Stomach (tissue), 9 donors: ENCODE measurements around the gene PTPRC. TPM values are rescaled to one million over a fixed set of nuclear protein-coding genes. Genes with fewer than 3 reads are reported as not detected.

Source experiments
- DNase-seq, 2 donors: peaks; one replicate each; pipeline versions ENCODE4 v3.0.0 to v3.0.0-alpha.2; 2013 to 2019
- H3K27ac ChIP-seq, 5 donors: fragments of 200-600 bp in 4 of 5; sonication (generic) in 4 of 5; one replicate each; pipeline ENCODE4 v1.5.1; 2013 to 2019; ENCODE audit warnings: mild to moderate bottlenecking in 1 of 5, moderate library complexity in 1 of 5
- H3K27me3 ChIP-seq, 3 donors: fragments of 200-600 bp; sonication (generic); one replicate each; pipeline ENCODE4 v1.5.1; 2017 to 2019; ENCODE audit warnings: mixed run types in 1 of 3
- H3K36me3 ChIP-seq, 4 donors: fragments of 200-600 bp; sonication (generic); 1 replicate in 3 of 4; 2 replicates in 1 of 4; pipeline ENCODE4 v1.5.1; 2016 to 2019
- H3K4me1 ChIP-seq, 4 donors: fragments of 200-600 bp; sonication (generic); one replicate each; pipeline ENCODE4 v1.5.1; 2016 to 2019
- H3K4me3 ChIP-seq, 4 donors: fragments of 200-600 bp; sonication (generic) in 3 of 4; one replicate each; pipeline ENCODE4 v1.5.1; 2016 to 2019; ENCODE audit warnings: mild to moderate bottlenecking in 1 of 4
- H3K9me3 ChIP-seq, 4 donors: fragments of 200-600 bp; sonication (generic); one replicate each; pipeline ENCODE4 v1.5.1; 2016 to 2019
- EP300 ChIP-seq: sonication (generic); formaldehyde crosslinking; IDR thresholded peaks from one replicate; pipeline ENCODE4 v1.6.1; 2017; ENCODE audit warnings: antibody characterized with exemption
- POLR2A ChIP-seq, 4 donors: fragments of 450-650 bp; IDR thresholded peaks; one replicate each; pipeline ENCODE4 v1.6.1; 2016; ENCODE audit warnings: antibody characterized with exemption in 4 of 4, control low read depth in 2 of 4, mild to moderate bottlenecking in 1 of 4, moderate library complexity in 1 of 4
- POLR2AphosphoS5 ChIP-seq, 3 donors: sonication (generic); formaldehyde crosslinking; IDR thresholded peaks; one replicate each; pipeline ENCODE4 v1.6.1; 2016; ENCODE audit warnings: antibody characterized with exemption in 3 of 3
- WGBS, 5 donors: extraction: QIAGEN DNeasy Blood & Tissue Kit in 3 of 5; methylation state at CpG; one replicate each; pipeline versions ENCODE4 v1.1.5 to v1.1.7; 2013 to 2018; 5-methylcytosine and 5-hydroxymethylcytosine counted together
- intact Hi-C: fragments of 100-400 bp; cut with DNase I; formaldehyde crosslinking; loops from one replicate; pipeline ENCODE4 v1.15.1; 2023; ENCODE audit warnings: low total_unique reads
- polyA plus RNA-seq, 3 donors: library from polyadenylated mRNA; stranded (reverse); fragments of 200-250 nt; gene quantifications; one replicate each; pipeline ENCODE4 v1.2.3, GENCODE V29; 2013
- total RNA-seq, 5 donors: library from RNA; depleted of rRNA; stranded (reverse); fragments of >200 nt; gene quantifications; one replicate each; pipeline versions ENCODE4 v1.1.0 to v1.2.3, GENCODE V29; 2014 to 2016
- TF ChIP-seq, protein P1 (sequence below), 7 experiments: fragments of 450-650 bp in 4 of 7; fragments of 200-600 bp in 3 of 7; sonication (generic) in 3 of 7; IDR thresholded peaks; one replicate each; pipeline ENCODE4 v1.5.1; 2016 to 2019; ENCODE audit warnings: antibody characterized with exemption in 7 of 7, control low read depth in 2 of 7, mild to moderate bottlenecking in 1 of 7
- donor health status: healthy with polysubstance abuse.
- donor health status: Bipolar disorder and iron deficiency.
- donor health status: healthy.

Gene PTPRC
- total and polyA plus RNA-seq, 8 donors, result 0.58 to 50.9 (median 15.2) TPM

DNA sequence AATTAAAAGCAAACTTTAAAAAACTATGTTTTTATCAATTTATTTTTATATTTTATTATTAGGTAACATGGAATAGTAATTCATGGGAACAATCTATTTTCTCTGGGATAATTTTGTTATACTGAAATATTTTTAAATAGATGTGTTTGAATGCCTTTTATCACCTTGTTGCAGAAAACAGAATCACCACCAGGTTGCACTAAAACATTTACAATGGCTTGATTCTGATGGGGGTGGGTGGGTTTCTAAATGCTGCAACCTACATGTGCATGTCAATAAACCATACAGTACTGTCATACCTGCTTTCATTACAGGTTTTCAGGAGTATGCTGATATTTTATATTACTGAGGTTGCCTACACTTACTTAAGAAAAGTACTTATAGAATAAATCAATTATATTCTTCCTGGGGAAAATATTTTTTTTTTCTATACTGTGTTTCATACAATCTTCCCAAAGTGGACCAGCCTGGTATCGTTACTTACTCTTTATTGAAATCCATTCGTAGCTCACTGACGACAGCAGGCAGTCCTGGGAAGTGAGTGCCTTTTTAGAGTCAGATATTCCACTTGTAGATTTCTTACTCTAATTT, 132.8 kb downstream of the PTPRC start:
- H3K9me3 ChIP-seq, result no peaks in the 10 kb centered on the region
- intact Hi-C loops, result no loop called here
- peak in 1 of 2 donors; percentile 58 for DNase-seq
- WGBS, 5 donors, result 70 to 83% (median 72%) methylated on average over 3 of the region's 3 CpGs
- H3K4me1 ChIP-seq, result no peaks in the 10 kb centered on the region
- TF ChIP-seq, protein P1, sequence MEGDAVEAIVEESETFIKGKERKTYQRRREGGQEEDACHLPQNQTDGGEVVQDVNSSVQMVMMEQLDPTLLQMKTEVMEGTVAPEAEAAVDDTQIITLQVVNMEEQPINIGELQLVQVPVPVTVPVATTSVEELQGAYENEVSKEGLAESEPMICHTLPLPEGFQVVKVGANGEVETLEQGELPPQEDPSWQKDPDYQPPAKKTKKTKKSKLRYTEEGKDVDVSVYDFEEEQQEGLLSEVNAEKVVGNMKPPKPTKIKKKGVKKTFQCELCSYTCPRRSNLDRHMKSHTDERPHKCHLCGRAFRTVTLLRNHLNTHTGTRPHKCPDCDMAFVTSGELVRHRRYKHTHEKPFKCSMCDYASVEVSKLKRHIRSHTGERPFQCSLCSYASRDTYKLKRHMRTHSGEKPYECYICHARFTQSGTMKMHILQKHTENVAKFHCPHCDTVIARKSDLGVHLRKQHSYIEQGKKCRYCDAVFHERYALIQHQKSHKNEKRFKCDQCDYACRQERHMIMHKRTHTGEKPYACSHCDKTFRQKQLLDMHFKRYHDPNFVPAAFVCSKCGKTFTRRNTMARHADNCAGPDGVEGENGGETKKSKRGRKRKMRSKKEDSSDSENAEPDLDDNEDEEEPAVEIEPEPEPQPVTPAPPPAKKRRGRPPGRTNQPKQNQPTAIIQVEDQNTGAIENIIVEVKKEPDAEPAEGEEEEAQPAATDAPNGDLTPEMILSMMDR (IDR thresholded peaks at IDR 0.05), result peak in 2 of 7 experiments; percentile 13 to 17
- TF ChIP-seq POLR2A (IDR thresholded peaks at IDR 0.05) (no peak), EP300 (no peak), POLR2AphosphoS5 (IDR thresholded peaks at IDR 0.05) (no peak)
- no peak overlapping the region for H3K4me3 ChIP-seq
- H3K36me3 ChIP-seq, result no peaks in the 10 kb centered on the region
- H3K27ac ChIP-seq, result no peak overlapping the region
- no peaks in the 10 kb centered on the region for H3K27me3 ChIP-seq

GRCh38 chr1:198772626-198773025, 133.8 kb downstream of the PTPRC start:
- DNase-seq, result no peak
- Histone ChIP-seq H3K27ac (no peak overlapping the region), H3K27me3 (no peaks in the 10 kb centered on the region), H3K4me3 (no peak overlapping the region), H3K9me3 (no peaks in the 10 kb centered on the region), H3K4me1 (no peaks in the 10 kb centered on the region), H3K36me3 (no peaks in the 10 kb centered on the region)
- intact Hi-C loops, result no loop called here
- TF ChIP-seq, protein P1 (IDR thresholded peaks at IDR 0.05), result no peak
- TF ChIP-seq POLR2AphosphoS5 (IDR thresholded peaks at IDR 0.05), result no peak
- no peak for TF ChIP-seq EP300
- no peak for TF ChIP-seq POLR2A (IDR thresholded peaks at IDR 0.05)

DNA sequence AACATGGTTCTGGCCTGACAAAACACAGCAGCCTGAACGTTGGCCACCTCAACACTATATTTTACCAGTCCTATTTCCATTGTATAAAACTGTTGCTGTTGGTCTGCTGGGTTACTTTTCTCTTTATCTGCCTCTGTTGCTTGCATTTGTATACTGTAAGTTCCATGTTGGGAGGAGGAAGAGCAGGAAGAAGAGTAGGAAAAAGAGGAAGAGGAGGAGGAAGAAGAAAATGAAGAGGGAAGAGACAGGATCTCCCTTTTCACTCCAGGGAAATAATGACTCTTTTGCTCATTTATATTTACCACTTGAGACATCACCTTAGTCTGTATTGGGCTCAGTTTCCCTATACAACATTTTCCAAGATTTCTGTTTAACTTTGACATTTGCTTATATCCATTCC, 134.2 kb downstream of the PTPRC start:
- no peak for TF ChIP-seq POLR2A (IDR thresholded peaks at IDR 0.05)
- TF ChIP-seq POLR2AphosphoS5 (IDR thresholded peaks at IDR 0.05), result no peak
- no peak for TF ChIP-seq EP300
- TF ChIP-seq, protein P1 (IDR thresholded peaks at IDR 0.05), result no peak
- no peaks in the 10 kb centered on the region for H3K4me1 ChIP-seq
- WGBS, 5 donors, result 65 to 79% (median 72%) methylated on average over 1 of the region's 1 CpG
- H3K4me3 ChIP-seq, result no peak overlapping the region
- no peak overlapping the region for H3K27ac ChIP-seq
- H3K27me3 ChIP-seq, result no peaks in the 10 kb centered on the region
- DNase-seq, result no peak
- H3K9me3 ChIP-seq, result no peaks in the 10 kb centered on the region
- intact Hi-C loops, result no loop called here
- H3K36me3 ChIP-seq, result no peaks in the 10 kb centered on the region

- 85 to 96% (median 91%) methylated on average over 3 of the region's 3 CpGs for WGBS, 5 donors
These were observed 134.7 kb downstream of the PTPRC start for GRCh38 chr1:198773523-198773922.

More at GRCh38 chr1:198773523-198773922, 134.7 kb downstream of the PTPRC start:
- Histone ChIP-seq H3K27me3 (no peaks in the 10 kb centered on the region), H3K36me3 (no peaks in the 10 kb centered on the region), H3K9me3 (no peaks in the 10 kb centered on the region), H3K4me3 (no peak overlapping the region), H3K4me1 (no peaks in the 10 kb centered on the region), H3K27ac (no peak overlapping the region)
- TF ChIP-seq EP300 (no peak), POLR2A (IDR thresholded peaks at IDR 0.05) (no peak), POLR2AphosphoS5 (IDR thresholded peaks at IDR 0.05) (no peak)
- TF ChIP-seq, protein P1 (IDR thresholded peaks at IDR 0.05), result no peak
- intact Hi-C loops, result no loop called here
- DNase-seq, result no peak
